Breast epithelium (tissue), 4 donors: ENCODE measurements around the gene SERAC1. TPM values are rescaled to one million over a fixed set of nuclear protein-coding genes. Genes with fewer than 3 reads are reported as not detected.
"Not testable (repeated sequence)": the region's sequence is repeated elsewhere in the genome, so short reads cannot be mapped to it uniquely, and the experiment has no call there.

Experiments
- DNase-seq, 2 donors: peaks; one replicate each; pipeline ENCODE4 v3.0.0-alpha.2; 2019; ENCODE audit warnings: low spot score in 2 of 2
- H3K27ac ChIP-seq, 2 donors: fragments of 200-600 bp; sonication (generic) in 1 of 2; one replicate each; pipeline ENCODE4 v1.5.1; 2016 to 2019; ENCODE audit warnings: mild to moderate bottlenecking in 1 of 2
- H3K27me3 ChIP-seq, 2 donors: fragments of 200-600 bp; sonication (generic) in 1 of 2; one replicate each; pipeline versions ENCODE4 v1.5.1 to v1.6.0; 2017 to 2019; ENCODE audit warnings: control low read depth in 1 of 2, mild to moderate bottlenecking in 1 of 2
- H3K36me3 ChIP-seq: fragments of 200-600 bp; one replicate; pipeline ENCODE4 v1.5.1; 2019
- H3K4me1 ChIP-seq, 2 donors: fragments of 200-600 bp; sonication (generic); one replicate each; pipeline ENCODE4 v1.5.1; 2016 to 2019; ENCODE audit warnings: control low read depth in 1 of 2
- H3K4me3 ChIP-seq, 3 donors: fragments of 200-600 bp; sonication (generic); 1 replicate in 2 of 3; 2 replicates in 1 of 3; pipeline ENCODE4 v1.5.1; 2016 to 2019; ENCODE audit warnings: mild to moderate bottlenecking in 3 of 3, moderate library complexity in 2 of 3
- H3K9me3 ChIP-seq, 2 donors: fragments of 200-600 bp; sonication (generic) in 1 of 2; one replicate each; pipeline ENCODE4 v1.5.1; 2016 to 2019; ENCODE audit warnings: control low read depth in 1 of 2
- POLR2A ChIP-seq: fragments of 450-650 bp; IDR thresholded peaks from one replicate; pipeline ENCODE4 v1.6.1; 2016; ENCODE audit warnings: antibody characterized with exemption, mild to moderate bottlenecking, moderate library complexity
- POLR2AphosphoS5 ChIP-seq, 3 donors: sonication (generic); formaldehyde crosslinking; IDR thresholded peaks; one replicate each; pipeline ENCODE4 v1.6.1; 2017; ENCODE audit warnings: antibody characterized with exemption in 3 of 3
- intact Hi-C: fragments of 100-400 bp; cut with DNase I; formaldehyde crosslinking; loops from one replicate; pipeline ENCODE4 v1.15.1; 2023; ENCODE audit warnings: low total_unique reads
- total RNA-seq, 3 donors: library from RNA; depleted of rRNA; stranded (reverse); fragments of >200 nt; gene quantifications; one replicate each; pipeline ENCODE4 v1.1.0, GENCODE V29; 2016
- TF ChIP-seq, protein P1 (sequence below), 3 donors: fragments of 450-650 bp; IDR thresholded peaks; one replicate each; pipeline ENCODE4 v1.5.1; 2016 to 2017; ENCODE audit warnings: antibody characterized with exemption in 3 of 3, mild to moderate bottlenecking in 3 of 3, moderate library complexity in 3 of 3

The SERAC1 gene
- total RNA-seq, 3 donors from 2014 or later, result 8.5 to 15.7 (median 9.2) TPM

DNA sequence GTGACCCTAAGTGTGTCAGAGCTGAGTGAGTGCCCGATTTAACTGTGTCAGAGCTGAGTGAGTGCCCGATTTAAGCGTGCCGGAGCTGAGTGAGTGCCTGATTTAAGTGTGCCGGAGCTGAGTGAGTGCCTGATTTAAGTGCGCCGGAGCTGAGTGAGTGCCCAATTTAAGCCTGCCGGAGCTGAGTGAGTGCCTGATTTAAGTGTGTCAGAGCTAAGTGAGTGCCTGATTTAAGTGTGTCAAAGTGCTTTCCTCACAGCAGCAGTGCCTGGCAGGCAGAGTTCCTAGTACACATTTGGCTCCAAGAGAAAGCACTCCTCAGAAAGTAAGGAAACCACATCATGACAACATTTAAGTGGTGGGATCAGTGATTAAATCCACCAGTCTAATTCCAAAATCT lies 13.2 kb downstream of the SERAC1 start:
- H3K9me3 ChIP-seq, result no peaks in the 10 kb centered on the region
- H3K27me3 ChIP-seq, result no peaks in the 10 kb centered on the region
- H3K4me3 ChIP-seq, result no peak overlapping the region
- no peaks in the 10 kb centered on the region for H3K4me1 ChIP-seq
- no peak for DNase-seq
- no peak for TF ChIP-seq POLR2AphosphoS5 (IDR thresholded peaks at IDR 0.05)
- TF ChIP-seq POLR2A, result no peak
- TF ChIP-seq, protein P1, sequence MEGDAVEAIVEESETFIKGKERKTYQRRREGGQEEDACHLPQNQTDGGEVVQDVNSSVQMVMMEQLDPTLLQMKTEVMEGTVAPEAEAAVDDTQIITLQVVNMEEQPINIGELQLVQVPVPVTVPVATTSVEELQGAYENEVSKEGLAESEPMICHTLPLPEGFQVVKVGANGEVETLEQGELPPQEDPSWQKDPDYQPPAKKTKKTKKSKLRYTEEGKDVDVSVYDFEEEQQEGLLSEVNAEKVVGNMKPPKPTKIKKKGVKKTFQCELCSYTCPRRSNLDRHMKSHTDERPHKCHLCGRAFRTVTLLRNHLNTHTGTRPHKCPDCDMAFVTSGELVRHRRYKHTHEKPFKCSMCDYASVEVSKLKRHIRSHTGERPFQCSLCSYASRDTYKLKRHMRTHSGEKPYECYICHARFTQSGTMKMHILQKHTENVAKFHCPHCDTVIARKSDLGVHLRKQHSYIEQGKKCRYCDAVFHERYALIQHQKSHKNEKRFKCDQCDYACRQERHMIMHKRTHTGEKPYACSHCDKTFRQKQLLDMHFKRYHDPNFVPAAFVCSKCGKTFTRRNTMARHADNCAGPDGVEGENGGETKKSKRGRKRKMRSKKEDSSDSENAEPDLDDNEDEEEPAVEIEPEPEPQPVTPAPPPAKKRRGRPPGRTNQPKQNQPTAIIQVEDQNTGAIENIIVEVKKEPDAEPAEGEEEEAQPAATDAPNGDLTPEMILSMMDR (IDR thresholded peaks at IDR 0.05), result no peak
- H3K27ac ChIP-seq, result no peak overlapping the region
- intact Hi-C loops, result no loop called here
- no peaks in the 10 kb centered on the region for H3K36me3 ChIP-seq

DNA sequence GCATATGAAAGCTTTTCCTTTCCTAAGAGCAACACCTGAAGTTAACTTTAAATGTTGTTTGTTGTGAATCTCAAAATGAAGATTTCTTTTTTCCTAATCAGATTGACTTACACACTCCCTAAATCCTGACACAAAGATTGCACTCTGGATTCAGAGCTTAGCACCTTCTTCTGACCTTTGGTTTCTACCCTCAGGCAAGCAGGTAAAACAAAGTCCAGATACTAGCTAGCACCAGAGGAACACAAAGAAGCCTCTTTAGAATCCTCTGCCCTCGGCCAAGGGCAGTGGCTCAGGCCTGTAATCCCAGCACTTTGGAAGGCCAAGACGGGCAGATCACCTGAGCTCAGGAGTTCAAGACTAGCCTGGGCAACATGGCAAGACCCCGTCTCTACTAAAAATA lies 14.5 kb downstream of the SERAC1 start:
- Histone ChIP-seq H3K4me1 (no peaks in the 10 kb centered on the region), H3K4me3 (no peak overlapping the region), H3K27me3 (no peaks in the 10 kb centered on the region), H3K36me3 (no peaks in the 10 kb centered on the region), H3K9me3 (no peaks in the 10 kb centered on the region), H3K27ac (no peak overlapping the region)
- TF ChIP-seq, protein P1 (IDR thresholded peaks at IDR 0.05), result no peak
- no peak for TF ChIP-seq POLR2A
- no peak for TF ChIP-seq POLR2AphosphoS5 (IDR thresholded peaks at IDR 0.05)
- DNase-seq, result no peak
- intact Hi-C loops, result no loop called here

DNA sequence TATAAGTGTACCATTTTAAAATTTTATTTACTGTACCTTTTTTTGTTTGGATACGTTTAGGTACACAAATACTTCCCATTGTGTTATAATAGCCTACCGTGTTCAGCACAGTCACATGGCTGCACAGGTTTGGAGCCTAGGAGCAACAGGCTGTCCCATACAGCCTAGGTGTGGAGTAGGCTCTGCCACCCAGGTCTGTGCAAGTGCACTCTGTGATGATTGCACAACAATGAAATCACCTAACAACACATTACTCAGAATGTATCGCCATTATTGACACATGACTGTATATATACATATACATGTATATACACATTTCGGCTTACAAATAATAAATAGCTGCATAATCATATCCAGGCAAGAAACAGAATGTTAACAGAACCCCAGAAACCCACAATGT lies 15.4 kb downstream of the SERAC1 start:
- DNase-seq, result no peak
- no peak overlapping the region for H3K4me3 ChIP-seq
- TF ChIP-seq, protein P1 (IDR thresholded peaks at IDR 0.05), result no peak
- TF ChIP-seq POLR2A (no peak), POLR2AphosphoS5 (IDR thresholded peaks at IDR 0.05) (no peak)
- no peaks in the 10 kb centered on the region for H3K9me3 ChIP-seq
- no peaks in the 10 kb centered on the region for H3K36me3 ChIP-seq
- H3K27ac ChIP-seq, result no peak overlapping the region
- intact Hi-C loops, result no loop called here
- no peaks in the 10 kb centered on the region for H3K27me3 ChIP-seq
- H3K4me1 ChIP-seq, result no peaks in the 10 kb centered on the region

DNA sequence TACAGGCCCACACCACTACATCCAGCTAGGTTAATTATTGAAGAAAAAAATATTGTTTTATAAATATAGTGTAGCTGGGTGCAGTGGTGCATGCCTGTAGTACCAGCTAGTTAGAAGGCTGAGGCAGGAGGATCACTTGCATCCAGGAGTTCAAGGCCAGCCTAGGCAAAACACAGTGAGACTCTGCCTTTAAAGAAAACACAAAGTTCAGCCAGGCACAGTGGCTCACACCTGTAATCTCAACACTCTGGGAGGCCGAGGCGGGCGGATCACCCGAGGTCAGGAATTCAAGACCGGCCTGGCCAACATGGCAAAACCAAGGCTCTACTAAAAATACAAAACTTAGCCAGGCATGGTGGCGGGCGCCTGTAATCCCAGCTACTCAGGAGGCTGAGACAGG lies 16.0 kb downstream of the SERAC1 start:
- DNase-seq, H3K4me3 ChIP-seq, H3K36me3 ChIP-seq, H3K27me3 ChIP-seq, H3K9me3 ChIP-seq, intact Hi-C loops, H3K4me1 ChIP-seq, H3K27ac ChIP-seq: not testable (repeated sequence)

DNA sequence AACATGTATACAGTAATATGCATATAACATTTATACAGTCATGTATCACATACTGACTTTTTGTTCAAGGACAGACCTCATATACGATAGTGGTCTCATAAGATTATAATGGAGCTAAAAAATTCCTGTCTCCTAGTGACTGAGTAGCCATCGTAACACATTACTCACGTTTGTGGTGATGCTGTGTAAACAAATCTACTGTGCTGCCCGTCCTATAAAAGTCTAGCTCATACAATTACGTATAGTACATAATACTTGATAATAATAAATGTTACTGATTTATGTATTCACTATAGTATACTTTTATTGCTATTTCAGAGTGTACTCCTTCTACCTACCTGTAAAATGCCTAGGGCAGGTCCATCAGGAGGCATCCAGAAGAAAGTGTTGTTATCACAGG lies 17.4 kb downstream of the SERAC1 start:
- intact Hi-C loops, result no loop called here
- Histone ChIP-seq H3K27ac (no peak overlapping the region), H3K36me3 (no peaks in the 10 kb centered on the region), H3K4me1 (no peaks in the 10 kb centered on the region), H3K27me3 (no peaks in the 10 kb centered on the region), H3K4me3 (no peak overlapping the region), H3K9me3 (no peaks in the 10 kb centered on the region)
- TF ChIP-seq POLR2AphosphoS5 (IDR thresholded peaks at IDR 0.05) (no peak), POLR2A (no peak)
- TF ChIP-seq, protein P1 (IDR thresholded peaks at IDR 0.05), result no peak
- no peak for DNase-seq

DNA sequence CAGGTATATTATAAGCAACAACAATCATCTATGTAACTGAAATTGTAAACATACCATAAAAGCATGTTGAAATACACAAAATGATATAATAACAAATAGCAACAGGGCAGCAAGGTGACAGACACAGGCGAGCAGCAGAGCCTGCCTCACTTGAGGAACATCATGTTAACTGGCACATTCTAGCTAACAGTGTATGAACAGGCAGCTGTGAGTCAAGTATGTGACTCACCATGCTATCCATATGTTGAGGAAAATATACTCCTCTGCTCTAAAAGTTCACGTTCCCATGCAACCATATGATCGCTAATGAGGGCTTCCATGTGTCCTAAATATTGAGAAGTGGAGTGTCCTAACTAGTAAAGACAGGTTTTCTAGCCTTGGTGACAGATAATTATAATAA lies 18.4 kb downstream of the SERAC1 start:
- DNase-seq, result no peak
- intact Hi-C loops, result no loop called here
- no peaks in the 10 kb centered on the region for H3K36me3 ChIP-seq
- no peak overlapping the region for H3K4me3 ChIP-seq
- H3K27me3 ChIP-seq, result no peaks in the 10 kb centered on the region
- TF ChIP-seq, protein P1 (IDR thresholded peaks at IDR 0.05), result no peak
- no peak for TF ChIP-seq POLR2AphosphoS5 (IDR thresholded peaks at IDR 0.05)
- TF ChIP-seq POLR2A, result no peak
- no peak overlapping the region for H3K27ac ChIP-seq
- H3K9me3 ChIP-seq, result no peaks in the 10 kb centered on the region
- no peaks in the 10 kb centered on the region for H3K4me1 ChIP-seq
